ENCODE results near the gene JARID2. TPM values are rescaled to one million over a fixed set of nuclear protein-coding genes. Genes with fewer than 3 reads are reported as not detected.

The JARID2 gene
- total RNA-seq, 1 experiment from 2014 or later, result 23.6 TPM

DNA sequence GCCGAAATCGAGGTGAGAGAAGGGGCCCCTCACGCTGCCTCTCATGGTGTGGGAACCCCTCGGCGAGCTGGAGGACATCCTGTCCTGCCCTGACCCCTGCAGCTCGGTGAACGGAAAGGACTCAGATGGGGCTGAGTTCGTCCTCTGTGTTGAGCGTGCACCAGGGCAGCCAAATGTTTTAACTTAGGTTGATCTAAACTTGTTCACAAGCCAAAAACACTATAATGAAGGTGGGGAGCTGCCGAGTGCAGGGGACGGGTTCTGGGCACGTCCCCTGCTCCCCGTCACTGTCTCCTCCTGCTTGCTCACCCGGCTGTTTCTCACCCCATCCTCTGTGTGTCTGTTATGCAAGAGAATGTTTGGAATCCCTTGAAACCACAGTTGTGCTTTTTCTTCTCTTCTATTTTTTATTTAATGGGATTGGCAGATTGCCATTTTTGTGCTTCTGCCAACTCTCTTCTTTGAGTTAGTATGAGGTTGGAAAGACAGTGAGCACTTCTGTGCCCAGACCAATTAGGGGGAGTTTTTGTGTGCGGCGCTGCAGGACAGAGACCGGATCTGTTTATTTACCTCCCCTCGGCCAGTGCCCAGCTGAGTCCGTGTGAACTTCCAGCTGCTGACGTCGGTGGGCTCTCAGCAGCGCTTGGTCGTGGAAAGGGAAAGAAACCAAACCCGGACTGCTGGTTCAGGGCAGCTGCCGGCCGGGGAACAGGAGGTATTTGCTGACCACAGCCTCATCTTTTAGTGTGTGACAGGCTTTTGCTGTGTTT is 258.9 kb downstream of the JARID2 start:
- no peaks in the 10 kb centered on the region for H3K27me3 ChIP-seq (ENCODE audit: insufficient read depth, low read length)
- ChIA-PET RAD21 (ENCODE audit: low non-redundant PET in 1 of 2, low total read pairs in 2 of 2, uncharacterized antibody in 2 of 2, unreplicated experiment in 2 of 2) (no interaction called here), POLR2A (no interaction called here), CTCF (no interaction called here)
- no peaks in the 10 kb centered on the region for H4K20me1 ChIP-seq (ENCODE audit: insufficient read depth)
- intact Hi-C loops (cut with micrococcal nuclease), result no loop called here
- no TSS peak for BruUV-seq (replicated peaks)
- H3K79me2 ChIP-seq (ENCODE audit: insufficient read depth, low read length), result no peaks in the 10 kb centered on the region
- peaks cover 0 to 3% of the 10 kb centered on the region in 2 experiments; a peak in 1 of 4 replicates for H3K36me3 ChIP-seq (ENCODE audit: control insufficient read depth in 1 of 2, insufficient read depth in 2 of 2, low read length in 2 of 2)
- ATAC-seq (no peak), DNase-seq (ENCODE audit: low read depth, low spot score) (no peak)
- no peak for TF ChIP-seq ELF1 (IDR thresholded peaks at IDR 0.05; ENCODE audit: borderline replicate concordance, low read depth)
- TF ChIP-seq ZFX (IDR thresholded peaks at IDR 0.05), result no peak
- TF ChIP-seq EGR1 (IDR thresholded peaks at IDR 0.05; ENCODE audit: low read depth), result no peak
- TF ChIP-seq EZH2 (IDR thresholded peaks at IDR 0.05), result no peak
- no peak for TF ChIP-seq SP1 (IDR thresholded peaks at IDR 0.05; ENCODE audit: low read depth)
- no peak for TF ChIP-seq SRF (IDR thresholded peaks at IDR 0.05; ENCODE audit: low read depth)
- TF ChIP-seq FOSL1 (IDR thresholded peaks at IDR 0.05; ENCODE audit: low read depth), result no peak
- no peak for TF ChIP-seq POLR2A (IDR thresholded peaks at IDR 0.05; ENCODE audit: borderline replicate concordance, extremely low read depth, insufficient read depth, insufficient read length)
- no peak for TF ChIP-seq CEBPB (IDR thresholded peaks at IDR 0.05; ENCODE audit: low read depth)
- no peak for TF ChIP-seq CBX3 (IDR thresholded peaks at IDR 0.05; ENCODE audit: low read depth)
- no peak for TF ChIP-seq YY1 (IDR thresholded peaks at IDR 0.05; ENCODE audit: extremely low read depth, insufficient replicate concordance, low read depth, low read length)
- TF ChIP-seq, protein P1, sequence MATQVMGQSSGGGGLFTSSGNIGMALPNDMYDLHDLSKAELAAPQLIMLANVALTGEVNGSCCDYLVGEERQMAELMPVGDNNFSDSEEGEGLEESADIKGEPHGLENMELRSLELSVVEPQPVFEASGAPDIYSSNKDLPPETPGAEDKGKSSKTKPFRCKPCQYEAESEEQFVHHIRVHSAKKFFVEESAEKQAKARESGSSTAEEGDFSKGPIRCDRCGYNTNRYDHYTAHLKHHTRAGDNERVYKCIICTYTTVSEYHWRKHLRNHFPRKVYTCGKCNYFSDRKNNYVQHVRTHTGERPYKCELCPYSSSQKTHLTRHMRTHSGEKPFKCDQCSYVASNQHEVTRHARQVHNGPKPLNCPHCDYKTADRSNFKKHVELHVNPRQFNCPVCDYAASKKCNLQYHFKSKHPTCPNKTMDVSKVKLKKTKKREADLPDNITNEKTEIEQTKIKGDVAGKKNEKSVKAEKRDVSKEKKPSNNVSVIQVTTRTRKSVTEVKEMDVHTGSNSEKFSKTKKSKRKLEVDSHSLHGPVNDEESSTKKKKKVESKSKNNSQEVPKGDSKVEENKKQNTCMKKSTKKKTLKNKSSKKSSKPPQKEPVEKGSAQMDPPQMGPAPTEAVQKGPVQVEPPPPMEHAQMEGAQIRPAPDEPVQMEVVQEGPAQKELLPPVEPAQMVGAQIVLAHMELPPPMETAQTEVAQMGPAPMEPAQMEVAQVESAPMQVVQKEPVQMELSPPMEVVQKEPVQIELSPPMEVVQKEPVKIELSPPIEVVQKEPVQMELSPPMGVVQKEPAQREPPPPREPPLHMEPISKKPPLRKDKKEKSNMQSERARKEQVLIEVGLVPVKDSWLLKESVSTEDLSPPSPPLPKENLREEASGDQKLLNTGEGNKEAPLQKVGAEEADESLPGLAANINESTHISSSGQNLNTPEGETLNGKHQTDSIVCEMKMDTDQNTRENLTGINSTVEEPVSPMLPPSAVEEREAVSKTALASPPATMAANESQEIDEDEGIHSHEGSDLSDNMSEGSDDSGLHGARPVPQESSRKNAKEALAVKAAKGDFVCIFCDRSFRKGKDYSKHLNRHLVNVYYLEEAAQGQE (IDR thresholded peaks at IDR 0.05; ENCODE audit: low read depth), result no peak
- TF ChIP-seq SIN3A (IDR thresholded peaks at IDR 0.05; ENCODE audit: low read depth), result no peak
- no peak for TF ChIP-seq ZNF274 (IDR thresholded peaks at IDR 0.05; ENCODE audit: low read depth, low read length)
- TF ChIP-seq, protein P2, sequence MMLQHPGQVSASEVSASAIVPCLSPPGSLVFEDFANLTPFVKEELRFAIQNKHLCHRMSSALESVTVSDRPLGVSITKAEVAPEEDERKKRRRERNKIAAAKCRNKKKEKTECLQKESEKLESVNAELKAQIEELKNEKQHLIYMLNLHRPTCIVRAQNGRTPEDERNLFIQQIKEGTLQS (IDR thresholded peaks at IDR 0.05), result no peak
- H3K4me2 ChIP-seq (ENCODE audit: low read length), result no peak overlapping the region
- no peaks in the 10 kb centered on the region for H3K9me3 ChIP-seq (ENCODE audit: control insufficient read depth in 1 of 2, insufficient read depth in 1 of 2, low read depth in 1 of 2, low read length in 2 of 2)
- no peak overlapping the region for H3K9ac ChIP-seq (ENCODE audit: low read length)
- no peak overlapping the region for H3K4me3 ChIP-seq (replicated peaks in 1 of 2; ENCODE audit: low read depth in 1 of 2, low read length in 2 of 2)
- H3K4me1 ChIP-seq (ENCODE audit: control insufficient read depth in 1 of 2, insufficient read depth in 2 of 2, low read length in 2 of 2), result 0 out of 4 replicates have a peak, but pooled peaks cover 0 to 4% of the 10 kb centered on the region in 2 experiments
- H3K27ac ChIP-seq (ENCODE audit: low read depth, low read length), result no peak overlapping the region
- no peak overlapping the region for H2AFZ ChIP-seq (ENCODE audit: low read depth, low read length, poor library complexity, severe bottlenecking)
- H3K9me2 ChIP-seq (ENCODE audit: insufficient read depth), result no peaks in the 10 kb centered on the region
